ENCODE measurements around the gene DNAJB6. TPM values are rescaled to one million over a fixed set of nuclear protein-coding genes. Genes with fewer than 3 reads are reported as not detected.

DNAJB6 gene
- total RNA-seq, 2 donors from 2014 or later, result 68.3 to 199 TPM

DNA sequence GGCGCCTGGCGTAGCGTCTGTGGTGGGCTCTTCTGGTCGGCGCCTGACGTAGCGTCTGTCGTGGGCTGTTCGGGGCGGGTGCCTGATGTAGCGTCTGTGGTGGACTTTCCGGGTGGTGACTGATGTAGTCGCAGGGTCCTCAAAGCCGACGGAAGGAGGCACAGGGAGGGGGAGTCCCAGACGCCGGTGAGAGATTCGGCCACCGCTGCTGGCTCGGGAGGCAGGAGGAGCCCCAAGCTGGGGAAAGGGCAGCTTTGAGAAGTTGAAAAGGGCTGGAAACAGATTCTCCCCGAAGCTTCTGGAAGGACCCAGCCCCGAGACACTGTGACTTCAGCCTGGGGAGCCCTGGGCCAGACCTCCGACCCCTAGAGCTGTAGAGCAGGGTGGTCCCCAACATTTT lies 105.7 kb downstream of the DNAJB6 start:
- Histone ChIP-seq H3K4me1 (replicated peaks) (no peaks in the 10 kb centered on the region), H3K4me3 (no peak overlapping the region), H3K27me3 (replicated peaks; ENCODE audit: insufficient read depth) (no peaks in the 10 kb centered on the region), H3K27ac (no peak overlapping the region), H3K36me3 (no peaks in the 10 kb centered on the region), H3K9me3 (no peaks in the 10 kb centered on the region)
- 97% methylated on average over 23 of the region's 23 CpGs for WGBS
- no peak for DNase-seq (ENCODE audit: low spot score)
- intact Hi-C loops (cut with DNase I), result no loop called here
- TF ChIP-seq POLR2AphosphoS5 (IDR thresholded peaks at IDR 0.05) (no peak), POLR2A (IDR thresholded peaks at IDR 0.05) (no peak)
- TF ChIP-seq, protein P1, sequence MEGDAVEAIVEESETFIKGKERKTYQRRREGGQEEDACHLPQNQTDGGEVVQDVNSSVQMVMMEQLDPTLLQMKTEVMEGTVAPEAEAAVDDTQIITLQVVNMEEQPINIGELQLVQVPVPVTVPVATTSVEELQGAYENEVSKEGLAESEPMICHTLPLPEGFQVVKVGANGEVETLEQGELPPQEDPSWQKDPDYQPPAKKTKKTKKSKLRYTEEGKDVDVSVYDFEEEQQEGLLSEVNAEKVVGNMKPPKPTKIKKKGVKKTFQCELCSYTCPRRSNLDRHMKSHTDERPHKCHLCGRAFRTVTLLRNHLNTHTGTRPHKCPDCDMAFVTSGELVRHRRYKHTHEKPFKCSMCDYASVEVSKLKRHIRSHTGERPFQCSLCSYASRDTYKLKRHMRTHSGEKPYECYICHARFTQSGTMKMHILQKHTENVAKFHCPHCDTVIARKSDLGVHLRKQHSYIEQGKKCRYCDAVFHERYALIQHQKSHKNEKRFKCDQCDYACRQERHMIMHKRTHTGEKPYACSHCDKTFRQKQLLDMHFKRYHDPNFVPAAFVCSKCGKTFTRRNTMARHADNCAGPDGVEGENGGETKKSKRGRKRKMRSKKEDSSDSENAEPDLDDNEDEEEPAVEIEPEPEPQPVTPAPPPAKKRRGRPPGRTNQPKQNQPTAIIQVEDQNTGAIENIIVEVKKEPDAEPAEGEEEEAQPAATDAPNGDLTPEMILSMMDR (IDR thresholded peaks at IDR 0.05), result no peak

DNA sequence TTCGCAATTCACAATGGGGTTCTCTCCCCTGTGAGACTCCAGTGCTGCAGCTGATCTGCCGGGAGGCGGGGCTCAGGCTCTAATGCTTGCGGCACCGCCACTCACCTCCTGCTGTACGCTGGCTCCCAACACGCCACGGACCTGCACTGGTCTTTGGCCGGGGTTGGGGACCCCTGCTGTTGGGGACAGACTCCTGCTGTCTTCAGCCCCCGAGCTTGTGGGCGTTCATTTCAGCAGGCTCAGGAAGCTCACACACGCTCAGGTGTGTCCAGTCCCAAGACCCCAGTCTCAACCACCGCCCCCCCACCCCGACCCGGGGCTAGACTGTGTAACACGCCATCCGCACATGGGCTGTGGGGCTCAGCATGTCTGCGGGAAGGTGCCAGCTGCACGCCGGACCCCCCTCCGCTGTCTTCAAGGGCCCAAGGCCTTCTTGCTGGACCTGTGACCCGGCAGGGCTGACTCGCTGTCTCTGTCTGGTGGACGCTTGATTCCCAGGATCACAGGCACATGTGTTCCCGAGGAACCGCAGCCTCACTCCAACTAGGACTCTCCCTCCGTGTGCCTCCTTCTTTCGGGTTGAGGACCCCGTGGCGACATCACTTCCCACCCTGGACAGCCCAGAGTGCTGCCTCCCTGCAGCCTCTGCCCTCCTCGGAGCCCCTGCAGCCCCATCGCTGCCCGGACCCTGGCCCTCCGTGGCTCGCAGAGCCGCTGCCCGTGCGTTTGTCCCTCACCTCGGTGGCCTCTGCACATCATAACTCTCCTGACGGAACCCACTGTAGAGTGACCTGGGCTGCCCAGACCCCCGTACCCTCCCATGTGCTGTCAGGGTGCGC lies 106.4 kb downstream of the DNAJB6 start:
- 94% methylated on average over 41 of the region's 42 CpGs for WGBS
- TF ChIP-seq, protein P1 (IDR thresholded peaks at IDR 0.05), result no peak
- no peak for TF ChIP-seq POLR2AphosphoS5 (IDR thresholded peaks at IDR 0.05)
- no peak for TF ChIP-seq POLR2A (IDR thresholded peaks at IDR 0.05)
- DNase-seq (ENCODE audit: low spot score), result no peak
- H3K4me3 ChIP-seq, result no peak overlapping the region
- no peak overlapping the region for H3K27ac ChIP-seq
- no peaks in the 10 kb centered on the region for H3K36me3 ChIP-seq
- no peaks in the 10 kb centered on the region for H3K27me3 ChIP-seq (replicated peaks; ENCODE audit: insufficient read depth)
- intact Hi-C loops (cut with DNase I), result no loop called here
- no peaks in the 10 kb centered on the region for H3K4me1 ChIP-seq (replicated peaks)
- no peaks in the 10 kb centered on the region for H3K9me3 ChIP-seq

DNA sequence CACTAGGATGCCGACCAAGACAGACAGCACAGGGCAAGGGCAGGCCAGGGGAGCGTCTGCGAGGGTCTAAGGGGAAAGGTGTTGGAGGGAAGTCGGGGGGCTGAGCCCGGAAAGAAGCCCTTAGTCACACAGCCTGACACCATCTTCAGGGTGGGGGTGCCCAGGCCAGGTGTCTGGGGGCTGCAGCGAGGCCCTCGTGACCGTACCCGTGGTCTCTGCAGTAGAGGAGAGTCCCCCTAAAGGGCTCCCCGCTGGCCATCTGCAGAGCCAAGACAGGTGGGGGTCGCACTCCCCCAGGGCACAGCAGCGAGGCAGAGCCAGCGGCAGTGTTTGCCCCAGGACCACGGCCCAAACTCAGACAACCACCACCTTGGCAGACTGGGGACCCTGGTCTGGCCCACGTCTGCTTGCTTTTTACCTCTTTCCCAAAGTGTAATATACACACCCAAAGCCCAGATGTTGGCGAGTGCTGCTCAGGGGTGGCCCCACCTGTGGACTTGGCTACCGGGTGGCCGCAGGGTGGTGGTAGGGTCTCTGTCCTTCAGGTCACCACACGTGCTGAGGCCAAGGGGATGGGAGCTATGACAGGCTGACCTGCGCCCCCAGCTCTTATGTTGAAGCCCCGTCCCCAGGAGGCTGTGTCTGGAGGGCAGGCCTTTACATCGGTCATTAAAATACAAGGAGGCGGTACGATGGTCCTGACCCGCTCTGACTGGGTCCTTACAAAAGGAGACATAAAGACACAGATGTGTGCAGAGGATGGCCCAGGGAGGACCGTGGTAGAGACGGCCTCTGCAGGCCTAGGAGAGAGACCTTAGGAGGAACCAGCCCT lies 107.4 kb downstream of the DNAJB6 start:
- Histone ChIP-seq H3K9me3 (no peaks in the 10 kb centered on the region), H3K27ac (no peak overlapping the region), H3K4me3 (no peak overlapping the region), H3K27me3 (replicated peaks; ENCODE audit: insufficient read depth) (no peaks in the 10 kb centered on the region), H3K4me1 (replicated peaks) (no peaks in the 10 kb centered on the region), H3K36me3 (no peaks in the 10 kb centered on the region)
- no peak for DNase-seq (ENCODE audit: low spot score)
- TF ChIP-seq, protein P1 (IDR thresholded peaks at IDR 0.05), result no peak
- TF ChIP-seq POLR2A (IDR thresholded peaks at IDR 0.05) (no peak), POLR2AphosphoS5 (IDR thresholded peaks at IDR 0.05) (no peak)
- intact Hi-C loops (cut with DNase I), result no loop called here
- 90% methylated on average over 27 of the region's 27 CpGs for WGBS

DNA sequence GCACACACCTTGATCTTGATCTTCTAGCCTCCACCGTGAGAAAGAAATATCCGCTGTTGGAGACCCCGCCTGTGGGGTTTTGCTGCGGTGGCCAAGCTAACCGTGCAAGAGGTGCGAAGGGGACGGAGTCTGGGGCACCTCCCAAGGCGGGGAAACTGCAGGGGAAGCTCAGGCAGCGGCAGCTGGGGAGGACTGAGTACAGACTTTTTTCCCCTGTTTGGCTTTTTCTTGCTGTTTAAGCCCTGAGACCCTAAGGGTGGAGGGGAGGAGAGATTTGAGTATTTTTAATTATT lies 108.0 kb downstream of the DNAJB6 start:
- WGBS, result 78% methylated on average over 9 of the region's 9 CpGs

More for the DNA sequence above, 108.0 kb downstream of the DNAJB6 start:
- Histone ChIP-seq H3K9me3 (no peaks in the 10 kb centered on the region), H3K27ac (no peak overlapping the region), H3K36me3 (no peaks in the 10 kb centered on the region), H3K4me1 (replicated peaks) (no peaks in the 10 kb centered on the region), H3K4me3 (no peak overlapping the region), H3K27me3 (replicated peaks; ENCODE audit: insufficient read depth) (no peaks in the 10 kb centered on the region)
- DNase-seq (ENCODE audit: low spot score), result no peak
- intact Hi-C loops (cut with DNase I), result no loop called here
- TF ChIP-seq POLR2A (IDR thresholded peaks at IDR 0.05) (no peak), POLR2AphosphoS5 (IDR thresholded peaks at IDR 0.05) (no peak)
- TF ChIP-seq, protein P1 (IDR thresholded peaks at IDR 0.05), result no peak
